Measurements from ENCODE around the gene TSR3. TPM values are rescaled to one million over a fixed set of nuclear protein-coding genes. Genes with fewer than 3 reads are reported as not detected.

TSR3 gene
- total and polyA plus RNA-seq, 4 donors: 20.3 to 29.9 (median 28.9) TPM

GRCh38 chr16:1335996-1336395, 15.7 kb downstream of the TSR3 start (continued):
- no peak for TF ChIP-seq REST (IDR thresholded peaks at IDR 0.05)
- TF ChIP-seq JUND (IDR thresholded peaks at IDR 0.05): no peak
- TF ChIP-seq YY1 (IDR thresholded peaks at IDR 0.05): no peak
- TF ChIP-seq TAF1 (conservative IDR thresholded peaks at IDR 0.05): no peak
- TF ChIP-seq ATF3 (IDR thresholded peaks at IDR 0.05): no peak
- no peak for TF ChIP-seq NR2F2 (IDR thresholded peaks at IDR 0.05)
- no peak for TF ChIP-seq CTCF (IDR thresholded peaks at IDR 0.05; ENCODE audit: low read depth, low read length, missing input control)
- TF ChIP-seq SP1 (IDR thresholded peaks at IDR 0.05): no peak
- TF ChIP-seq HNF4G (IDR thresholded peaks at IDR 0.05): no peak
- no peak for TF ChIP-seq RXRA (IDR thresholded peaks at IDR 0.05)
- no peak for TF ChIP-seq RAD21 (IDR thresholded peaks at IDR 0.05)

- peaks cover 0 to 2% (median 0%) of the 10 kb centered on the region in 4 donors for H3K27me3 ChIP-seq (ENCODE audit: control insufficient read depth in 4 of 4, insufficient read depth in 4 of 4, low read length in 3 of 4)
- H3K4me3 ChIP-seq (ENCODE audit: low read depth in 1 of 3, low read length in 3 of 3): no peak overlapping the region
- H3K9me3 ChIP-seq (ENCODE audit: control insufficient read depth in 4 of 4, low read length in 3 of 4): peaks cover 0 to 2% (median 0%) of the 10 kb centered on the region in 4 donors
- peaks cover 6 to 15% (median 12%) of the 10 kb centered on the region in 4 donors for H3K4me1 ChIP-seq (ENCODE audit: control insufficient read depth in 4 of 4, insufficient read depth in 4 of 4, low read length in 3 of 4)
- 46% methylated on average over 16 of the region's 16 CpGs for WGBS
- no peak overlapping the region for H3K27ac ChIP-seq (ENCODE audit: low read depth in 1 of 2, low read length in 2 of 2)
- no peak for DNase-seq (ENCODE audit: low spot score)
- no peak overlapping the region for H3K9ac ChIP-seq (ENCODE audit: low read depth in 1 of 2, low read length in 2 of 2)
- TF ChIP-seq RXRA (IDR thresholded peaks at IDR 0.05) (no peak), EGR1 (IDR thresholded peaks at IDR 0.05; ENCODE audit: low read depth in 2 of 2) (no peak), ATF3 (IDR thresholded peaks at IDR 0.05) (no peak), HNF4G (IDR thresholded peaks at IDR 0.05) (no peak), CTCF (IDR thresholded peaks at IDR 0.05; ENCODE audit: low read depth, low read length, missing input control) (no peak), REST (IDR thresholded peaks at IDR 0.05) (no peak), GABPA (IDR thresholded peaks at IDR 0.05 in 1 of 2, conservative IDR thresholded peaks at IDR 0.05 in 1 of 2) (no peak), MAX (IDR thresholded peaks at IDR 0.05) (no peak), FOXA2 (IDR thresholded peaks at IDR 0.05) (no peak), JUND (IDR thresholded peaks at IDR 0.05) (no peak), NR2F2 (IDR thresholded peaks at IDR 0.05) (no peak), YY1 (IDR thresholded peaks at IDR 0.05) (no peak), HNF4A (conservative IDR thresholded peaks at IDR 0.05) (no peak), TAF1 (conservative IDR thresholded peaks at IDR 0.05) (no peak), RAD21 (IDR thresholded peaks at IDR 0.05) (no peak)
- no peaks in the 10 kb centered on the region for H3K36me3 ChIP-seq (ENCODE audit: control insufficient read depth in 4 of 4, insufficient read depth in 3 of 4, low read depth in 1 of 4, low read length in 3 of 4)
These were observed 16.3 kb downstream of the TSR3 start for GRCh38 chr16:1335211-1335971.

Measured in liver (tissue), 9 donors.